ENCODE data around the gene PRELID3B. TPM values are rescaled to one million over a fixed set of nuclear protein-coding genes. Genes with fewer than 3 reads are reported as not detected.
A peak's percentile ranks its signal among the peaks of the same experiment; 100 is the strongest.

The PRELID3B gene
- total and polyA plus RNA-seq, 2 of the 13 experiments (the other 11 are each of a cell fraction or from before 2014, with no cell fraction given), result 23.3 to 42.6 TPM

GRCh38 chr20:59015812-59016711 lies 26.5 kb downstream of the PRELID3B start (continued):
- TF ChIP-seq ZBTB39 (CRISPR knock-in tag; IDR thresholded peaks at IDR 0.05) (peak; percentile 49; the same call in 1 of the 2 replicates), POLR2AphosphoS5 (IDR thresholded peaks at IDR 0.05; ENCODE audit: low read depth, low read length) (no peak), RAD21 (CRISPR knock-in tag; IDR thresholded peaks at IDR 0.05) (no peak; the same call in 1 of the 2 replicates), PHB2 (IDR thresholded peaks at IDR 0.05; ENCODE audit: partially characterized antibody) (no peak), ZNF256 (CRISPR knock-in tag; conservative IDR thresholded peaks at IDR 0.05) (no peak), MBD4 (IDR thresholded peaks at IDR 0.05; ENCODE audit: borderline replicate concordance, low read length) (no peak), CEBPG (CRISPR knock-in tag; IDR thresholded peaks at IDR 0.05) (peak; percentile 71), MEF2D (CRISPR knock-in tag; IDR thresholded peaks at IDR 0.05) (peak; percentile 87), ZNF672 (CRISPR knock-in tag; IDR thresholded peaks at IDR 0.05) (no peak), HOXA3 (CRISPR knock-in tag; IDR thresholded peaks at IDR 0.05) (peak; percentile 92), ZNF556 (CRISPR knock-in tag; IDR thresholded peaks at IDR 0.05; ENCODE audit: borderline replicate concordance) (peak; percentile 83), ZNF720 (CRISPR knock-in tag; IDR thresholded peaks at IDR 0.05) (0 out of 2 replicates have a peak, but pooled peaks have one; percentile 80), SNAPC2 (CRISPR knock-in tag; IDR thresholded peaks at IDR 0.05) (peak; percentile 93), GATAD1 (CRISPR knock-in tag; IDR thresholded peaks at IDR 0.05) (peak; percentile 36; the same call in 1 of the 2 replicates), RCOR2 (CRISPR knock-in tag; IDR thresholded peaks at IDR 0.05) (peak; percentile 95), POLR2AphosphoS2 (IDR thresholded peaks at IDR 0.05; ENCODE audit: low read depth, low read length) (no peak), ZNF746 (CRISPR knock-in tag; IDR thresholded peaks at IDR 0.05) (peak; percentile 93; the same call in 1 of the 2 replicates), ZC3H4 (CRISPR knock-in tag; IDR thresholded peaks at IDR 0.05; ENCODE audit: borderline replicate concordance) (no peak), NAIF1 (CRISPR knock-in tag; IDR thresholded peaks at IDR 0.05; ENCODE audit: borderline replicate concordance) (peak; percentile 58; the same call in 1 of the 2 replicates), ZNF615 (CRISPR knock-in tag; IDR thresholded peaks at IDR 0.05; ENCODE audit: borderline replicate concordance) (no peak), SAP130 (CRISPR knock-in tag; IDR thresholded peaks at IDR 0.05; ENCODE audit: low read depth) (peak; percentile 85), SIX1 (CRISPR knock-in tag; IDR thresholded peaks at IDR 0.05; ENCODE audit: borderline replicate concordance) (peak; percentile 76; the same call in 1 of the 2 replicates), ZKSCAN1 (IDR thresholded peaks at IDR 0.05; ENCODE audit: low read length) (no peak), SRSF9 (IDR thresholded peaks at IDR 0.05; ENCODE audit: borderline replicate concordance, insufficient read depth, low read depth, low read length, poor library complexity, severe bottlenecking) (no peak)
- TF ChIP-seq, protein P1, sequence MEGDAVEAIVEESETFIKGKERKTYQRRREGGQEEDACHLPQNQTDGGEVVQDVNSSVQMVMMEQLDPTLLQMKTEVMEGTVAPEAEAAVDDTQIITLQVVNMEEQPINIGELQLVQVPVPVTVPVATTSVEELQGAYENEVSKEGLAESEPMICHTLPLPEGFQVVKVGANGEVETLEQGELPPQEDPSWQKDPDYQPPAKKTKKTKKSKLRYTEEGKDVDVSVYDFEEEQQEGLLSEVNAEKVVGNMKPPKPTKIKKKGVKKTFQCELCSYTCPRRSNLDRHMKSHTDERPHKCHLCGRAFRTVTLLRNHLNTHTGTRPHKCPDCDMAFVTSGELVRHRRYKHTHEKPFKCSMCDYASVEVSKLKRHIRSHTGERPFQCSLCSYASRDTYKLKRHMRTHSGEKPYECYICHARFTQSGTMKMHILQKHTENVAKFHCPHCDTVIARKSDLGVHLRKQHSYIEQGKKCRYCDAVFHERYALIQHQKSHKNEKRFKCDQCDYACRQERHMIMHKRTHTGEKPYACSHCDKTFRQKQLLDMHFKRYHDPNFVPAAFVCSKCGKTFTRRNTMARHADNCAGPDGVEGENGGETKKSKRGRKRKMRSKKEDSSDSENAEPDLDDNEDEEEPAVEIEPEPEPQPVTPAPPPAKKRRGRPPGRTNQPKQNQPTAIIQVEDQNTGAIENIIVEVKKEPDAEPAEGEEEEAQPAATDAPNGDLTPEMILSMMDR (CRISPR knock-in tag; IDR thresholded peaks at IDR 0.05), result peak; percentile 22
- TF ChIP-seq, protein P2, sequence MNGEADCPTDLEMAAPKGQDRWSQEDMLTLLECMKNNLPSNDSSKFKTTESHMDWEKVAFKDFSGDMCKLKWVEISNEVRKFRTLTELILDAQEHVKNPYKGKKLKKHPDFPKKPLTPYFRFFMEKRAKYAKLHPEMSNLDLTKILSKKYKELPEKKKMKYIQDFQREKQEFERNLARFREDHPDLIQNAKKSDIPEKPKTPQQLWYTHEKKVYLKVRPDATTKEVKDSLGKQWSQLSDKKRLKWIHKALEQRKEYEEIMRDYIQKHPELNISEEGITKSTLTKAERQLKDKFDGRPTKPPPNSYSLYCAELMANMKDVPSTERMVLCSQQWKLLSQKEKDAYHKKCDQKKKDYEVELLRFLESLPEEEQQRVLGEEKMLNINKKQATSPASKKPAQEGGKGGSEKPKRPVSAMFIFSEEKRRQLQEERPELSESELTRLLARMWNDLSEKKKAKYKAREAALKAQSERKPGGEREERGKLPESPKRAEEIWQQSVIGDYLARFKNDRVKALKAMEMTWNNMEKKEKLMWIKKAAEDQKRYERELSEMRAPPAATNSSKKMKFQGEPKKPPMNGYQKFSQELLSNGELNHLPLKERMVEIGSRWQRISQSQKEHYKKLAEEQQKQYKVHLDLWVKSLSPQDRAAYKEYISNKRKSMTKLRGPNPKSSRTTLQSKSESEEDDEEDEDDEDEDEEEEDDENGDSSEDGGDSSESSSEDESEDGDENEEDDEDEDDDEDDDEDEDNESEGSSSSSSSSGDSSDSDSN (CRISPR knock-in tag; IDR thresholded peaks at IDR 0.05), result no peak

Measured in HepG2 (cell line).